Right lobe of liver (tissue), 6 donors: Measurements from ENCODE around the gene PGBD5. TPM values are rescaled to one million over a fixed set of nuclear protein-coding genes. Genes with fewer than 3 reads are reported as not detected.
A peak's percentile ranks its signal among the peaks of the same experiment; 100 is the strongest.

ENCODE experiments used
- ATAC-seq, 4 donors: fragments of 200-7000 bp; cut with Tn5 transposase; one replicate each; pipeline ENCODE4 v1.9.1; 2020; ENCODE audit warnings: mild to moderate bottlenecking in 4 of 4, moderate library complexity in 4 of 4
- DNase-seq, 3 donors: peaks; one replicate each; pipeline ENCODE4 v3.0.0-alpha.2; 2020
- H3K27ac ChIP-seq, 3 donors: fragments of 200-600 bp; one replicate each; pipeline ENCODE4 v1.8.0; 2022
- H3K27me3 ChIP-seq, 2 donors: fragments of 200-600 bp; one replicate each; pipeline ENCODE4 v1.8.0; 2022
- H3K36me3 ChIP-seq, 4 donors: fragments of 200-600 bp; sonication (generic) in 1 of 4; one replicate each; pipeline versions ENCODE4 v1.5.1 to v1.8.0; 2017 to 2022; ENCODE audit warnings: control low read depth in 1 of 4
- H3K4me1 ChIP-seq, 4 donors: fragments of 200-600 bp; sonication (generic) in 1 of 4; one replicate each; pipeline versions ENCODE4 v1.5.1 to v1.8.0; 2017 to 2022; ENCODE audit warnings: control low read depth in 1 of 4
- H3K4me3 ChIP-seq, 3 donors: fragments of 200-600 bp; one replicate each; pipeline ENCODE4 v1.8.0; 2022
- H3K9me3 ChIP-seq, 4 donors: fragments of 200-600 bp; sonication (generic) in 1 of 4; one replicate each; pipeline versions ENCODE4 v1.5.1 to v1.8.0; 2017 to 2022; ENCODE audit warnings: control low read depth in 1 of 4
- CTCF ChIP-seq, 4 donors: fragments of 200-600 bp in 3 of 4; fragments of 450-650 bp in 1 of 4; IDR thresholded peaks; one replicate each; pipeline versions ENCODE4 v1.5.1 to v1.8.0; 2016 to 2022; ENCODE audit warnings: antibody characterized with exemption in 4 of 4, mild to moderate bottlenecking in 2 of 4
- POLR2A ChIP-seq: fragments of 450-650 bp; IDR thresholded peaks from one replicate; pipeline ENCODE4 v1.6.1; 2017; ENCODE audit warnings: antibody characterized with exemption, mild to moderate bottlenecking
- WGBS: methylation state at CpG from one replicate; pipeline ENCODE4 v1.1.6; 2018; ENCODE audit warnings: low coverage, low lambda C conversion rate; ENCODE audit not compliant: insufficient coverage; ENCODE audit errors: missing lambda C conversion rate; 5-methylcytosine and 5-hydroxymethylcytosine counted together
- intact Hi-C, 2 donors: fragments of 100-400 bp; cut with DNase I; formaldehyde crosslinking; loops; one replicate each; pipeline versions ENCODE4 v1.11.2 to v1.14.1; 2022
- total RNA-seq, 6 experiments: library from RNA; depleted of rRNA in 2 of 6; stranded (reverse); fragments of >200 nt in 2 of 6; fragmentation: NEBNext Ultra II Directional in 3 of 6; extraction: Animal tissue kit (Norgen Biotek cat#: 25700) in 3 of 6; gene quantifications; one replicate each; pipeline versions ENCODE4 v1.1.0 to v1.2.4, GENCODE V29; 2016 to 2023
- donor health status: DM: no; HTN: yes; CAD: no.
- donor health status: DM: no; HTN: no; CAD: no.
- donor health status: DM: no; HTN: no; CAD: no.
- donor health status: DM: no; HTN: yes; CAD: no.
- donor health status: DM: no; HTN: yes; CAD: no.

The PGBD5 gene
- total RNA-seq, 6 experiments from 2014 or later = 0.80 to 6.4 (median 2.4) TPM

DNA sequence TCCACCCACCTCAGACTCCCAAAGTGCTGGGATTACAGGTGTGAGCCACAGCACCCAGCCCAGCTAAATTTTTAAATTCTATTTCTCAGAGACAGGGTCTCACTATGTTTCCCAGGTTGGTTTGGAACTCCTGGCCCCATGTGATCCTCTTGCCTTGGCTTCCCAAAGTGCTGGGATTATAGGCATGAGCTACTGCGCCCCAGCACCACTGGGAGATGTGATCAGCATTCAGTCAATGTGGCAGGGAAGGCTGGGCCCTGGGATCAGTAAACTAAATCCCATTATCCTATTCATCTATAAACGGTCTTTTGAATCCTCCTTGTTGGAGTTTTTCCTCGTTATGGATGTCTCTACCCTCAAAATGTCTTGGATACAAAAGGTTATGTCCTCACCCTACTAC is 113.5 kb downstream of the PGBD5 start:
- TF ChIP-seq POLR2A (no peak), CTCF (IDR thresholded peaks at IDR 0.05) (no peak)
- Histone ChIP-seq H3K4me1 (no peaks in the 10 kb centered on the region), H3K9me3 (no peaks in the 10 kb centered on the region), H3K27me3 (no peaks in the 10 kb centered on the region), H3K4me3 (no peak overlapping the region), H3K36me3 (no peaks in the 10 kb centered on the region), H3K27ac (no peak overlapping the region)
- intact Hi-C loops = no loop called here
- no peak for ATAC-seq
- WGBS = 65% methylated on average over 3 of the region's 3 CpGs
- DNase-seq = peak in 1 of 3 donors; percentile 5

DNA sequence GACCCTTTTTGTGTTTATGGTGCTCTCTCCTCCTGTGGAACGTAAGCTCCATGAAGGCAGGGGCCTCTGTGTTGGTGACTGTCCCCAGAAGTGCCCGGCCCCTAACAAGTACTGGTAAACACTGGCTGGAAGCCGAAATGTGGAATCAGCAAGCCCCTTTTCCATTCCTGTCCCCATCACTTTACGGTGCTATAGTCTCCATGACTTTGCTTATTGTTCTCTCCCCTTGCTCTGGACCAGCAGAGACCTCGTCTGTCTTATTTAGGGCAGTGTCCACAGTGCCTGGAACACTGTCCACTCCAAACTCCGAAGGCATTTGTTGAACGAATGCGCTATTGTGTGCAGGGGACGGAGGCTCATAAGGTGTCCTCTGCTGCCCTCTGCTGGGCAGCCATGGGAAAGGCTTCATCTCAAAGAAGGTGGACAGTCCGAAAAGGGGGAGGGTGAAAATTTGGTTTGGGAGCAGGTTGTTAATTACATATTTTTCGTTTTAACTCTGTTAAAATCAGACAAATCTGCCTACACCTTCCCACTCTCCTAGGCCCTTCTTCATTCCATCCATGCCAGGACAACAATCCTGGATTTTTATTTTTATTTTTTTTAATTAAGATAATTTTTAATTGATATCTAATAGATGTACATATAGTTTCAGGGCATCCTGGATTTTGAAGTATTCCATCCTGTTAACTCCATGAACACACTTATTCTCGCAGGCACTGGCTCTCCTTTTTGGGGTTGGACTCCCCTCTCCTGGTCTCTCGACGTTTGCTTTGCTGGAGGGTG is 115.6 kb downstream of the PGBD5 start:
- TF ChIP-seq CTCF (IDR thresholded peaks at IDR 0.05) (peak; percentile 91 to 97 (median 94)), POLR2A (no peak)
- peak; percentile 94 to 98 (median 96) for ATAC-seq
- Histone ChIP-seq H3K36me3 (no peaks in the 10 kb centered on the region), H3K4me1 (no peaks in the 10 kb centered on the region), H3K9me3 (no peaks in the 10 kb centered on the region), H3K27me3 (no peaks in the 10 kb centered on the region), H3K4me3 (no peak overlapping the region), H3K27ac (no peak overlapping the region)
- 31% methylated on average over 14 of the region's 14 CpGs for WGBS
- intact Hi-C loops = no loop called here
- peak; percentile 72 to 78 (median 76) for DNase-seq

GRCh38 chr1:230309646-230310177 is 116.4 kb downstream of the PGBD5 start:
- Histone ChIP-seq H3K36me3 (no peaks in the 10 kb centered on the region), H3K9me3 (no peaks in the 10 kb centered on the region), H3K27me3 (no peaks in the 10 kb centered on the region), H3K4me1 (no peaks in the 10 kb centered on the region), H3K4me3 (no peak overlapping the region), H3K27ac (no peak overlapping the region)
- intact Hi-C loops = loop anchor here in 1 of 2 donors (5.0 kb wide), 1 partner anchor 647 kb away; no protein-coding TSS in a partner anchor
- DNase-seq (no peak), ATAC-seq (no peak)
- TF ChIP-seq POLR2A (no peak), CTCF (IDR thresholded peaks at IDR 0.05) (no peak)
- 89% methylated on average over 9 of the region's 15 CpGs for WGBS

DNA sequence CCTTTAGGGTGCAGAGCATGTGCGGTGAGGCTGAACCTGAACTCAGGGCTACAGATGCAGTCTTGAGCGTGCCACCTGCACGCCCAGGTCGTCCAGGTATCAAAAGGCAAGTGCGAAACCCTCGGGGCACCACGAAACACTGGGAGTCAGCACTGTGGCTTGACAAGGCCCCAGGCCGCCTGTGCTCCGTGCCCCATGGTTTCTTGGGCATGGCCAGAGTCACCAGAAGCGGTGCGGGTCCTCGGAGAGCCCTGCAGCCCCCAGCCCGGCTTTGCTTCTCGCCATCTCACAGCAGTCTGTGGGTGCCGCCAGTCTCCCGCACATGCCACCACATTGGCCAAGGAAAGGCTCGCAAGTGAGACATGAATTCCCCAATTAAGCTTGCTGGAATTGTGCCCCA is 117.3 kb downstream of the PGBD5 start:
- Histone ChIP-seq H3K27me3 (no peaks in the 10 kb centered on the region), H3K9me3 (no peaks in the 10 kb centered on the region), H3K36me3 (no peaks in the 10 kb centered on the region), H3K4me3 (no peak overlapping the region), H3K4me1 (peaks cover 0 to 6% (median 0%) of the 10 kb centered on the region in 4 donors), H3K27ac (no peak overlapping the region)
- TF ChIP-seq CTCF (IDR thresholded peaks at IDR 0.05) = no peak
- TF ChIP-seq POLR2A = no peak
- ATAC-seq (no peak), DNase-seq (no peak)
- WGBS = 100% methylated on average over 1 of the region's 17 CpGs
- intact Hi-C loops = loop anchor here in 1 of 2 donors (5.0 kb wide), 1 partner anchor 647 kb away; no protein-coding TSS in a partner anchor
